Measurements from ENCODE around the gene IGFLR1. TPM values are rescaled to one million over a fixed set of nuclear protein-coding genes. Genes with fewer than 3 reads are reported as not detected.

IGFLR1 gene
- total RNA-seq (2.6 and 3.4 TPM in 2 replicates), polyA plus RNA-seq (7.6 and 11.8 TPM in 2 replicates), polyA minus RNA-seq (1.1 and 2.8 TPM in 2 replicates), Bru-seq, nascent RNA (percentile 16 among the genes with signal in this experiment), BruChase-seq, experiment 1, labeled RNA remaining after a 6-hour chase (percentile 43 among the genes with signal in this experiment), BruChase-seq, experiment 2, labeled RNA remaining after a 2-hour chase (percentile 18 among the genes with signal in this experiment)
- 2.3 and 4.5 TPM in 2 replicates for polyA plus RNA-seq (2011; cell fraction: cytosol; rRNA removed)
- 3.4 and 4.9 TPM in 2 replicates for polyA plus RNA-seq (2011; cell fraction: nucleus; rRNA removed)
- polyA plus RNA-seq (2012) = 2.8 and 3.8 TPM in 2 replicates
- polyA minus RNA-seq (2011; cell fraction: cytosol; rRNA and poly(A)+ RNA removed) = 5.9 TPM
- polyA minus RNA-seq (2011; cell fraction: nucleus; rRNA and poly(A)+ RNA removed) = 0.96 and 1.7 TPM in 2 replicates
- long read RNA-seq, partial matches to known transcripts = 2 of 6 reads
- long read RNA-seq, other reads (novel, unspliced or antisense) = 3 of 6 reads

GRCh38 chr19:35742121-35742724 lies at the start of gene IGFLR1:
IGFLR1 (minus strand) TSS chr19:35742452; CDS start chr19:35741180, 1,272 bp downstream.
- Histone ChIP-seq H3K9me3 (replicated peaks; ENCODE audit: control insufficient read depth, insufficient read depth, low read length) (no peaks in the 10 kb centered on the region), H3K9me1 (replicated peaks; ENCODE audit: control insufficient read depth, extremely low read depth, insufficient read depth, low read length) (no peaks in the 10 kb centered on the region), H3K9ac (replicated peaks; ENCODE audit: extremely low read depth, insufficient read depth, low read length) (no peak within 1 kb of the TSS), H3K4me3 (replicated peaks in 1 of 3; ENCODE audit: insufficient read depth in 1 of 3, low read depth in 1 of 3, low read length in 3 of 3) (no peak within 1 kb of the TSS), H3K27ac (ENCODE audit: insufficient read depth, low read depth, low read length) (no peak within 1 kb of the TSS), H3K4me2 (ENCODE audit: insufficient read depth, low read length) (no peak within 1 kb of the TSS), H3K79me2 (ENCODE audit: control insufficient read depth, insufficient read depth, low read length) (peaks cover 9% of the 10 kb centered on the region), H4K20me1 (replicated peaks; ENCODE audit: control insufficient read depth, extremely low read depth, insufficient read depth, low read length) (no peaks in the 10 kb centered on the region), H2AFZ (ENCODE audit: low read depth, low read length) (no peak within 1 kb of the TSS), H3K27me3 (ENCODE audit: control insufficient read depth in 2 of 2, insufficient read depth in 2 of 2, low read length in 2 of 2) (no peaks in the 10 kb centered on the region), H3K36me3 (ENCODE audit: control insufficient read depth in 2 of 2, extremely low read depth in 1 of 2, insufficient read depth in 2 of 2, low read length in 2 of 2) (peaks cover under 1 to 13% of the 10 kb centered on the region in 2 experiments), H3K4me1 (ENCODE audit: control insufficient read depth, extremely low read depth, insufficient read depth, low read length) (peaks cover 24% of the 10 kb centered on the region)
- TF ChIP-seq GATA2 (IDR thresholded peaks at IDR 0.05; ENCODE audit: insufficient read depth, insufficient read length, low read depth, low read length) (no peak), POLR2AphosphoS5 (IDR thresholded peaks at IDR 0.05; ENCODE audit: insufficient read depth, low read depth, low read length) (no peak), FOS (IDR thresholded peaks at IDR 0.05; ENCODE audit: borderline replicate concordance, insufficient read depth, low read length) (no peak), JUN (IDR thresholded peaks at IDR 0.05; ENCODE audit: borderline replicate concordance, insufficient read depth, insufficient read length, low read depth) (no peak), EZH2 (IDR thresholded peaks at IDR 0.05; ENCODE audit: borderline replicate concordance, low read depth, low read length, severe bottlenecking) (no peak), POLR2A (IDR thresholded peaks at IDR 0.05; ENCODE audit: low read depth, low read length) (no peak), CTCF (IDR thresholded peaks at IDR 0.05; ENCODE audit: extremely low read depth in 1 of 2, insufficient read depth in 1 of 2, low read depth in 1 of 2, low read length in 2 of 2) (no peak), MAX (IDR thresholded peaks at IDR 0.05; ENCODE audit: insufficient read depth, insufficient read length) (no peak), MYC (IDR thresholded peaks at IDR 0.05; ENCODE audit: low read depth, low read length) (no peak)
- ChIA-PET POLR2A (no interaction called here), CTCF (no interaction called here)
- FAIRE-seq (no peak), DNase-seq (ENCODE audit: low read depth, low spot score) (no peak)
- intact Hi-C loops (cut with micrococcal nuclease) (no loop called here), dilution Hi-C loops (cut with MboI; ENCODE audit: extremely low pct_ligation_motif_present, low sequenced_read_pairs) (no loop called here)
- BruUV-seq (replicated peaks) = no TSS peak
